Neural crest cell (in vitro differentiated cells): ENCODE data around the gene WDR45. TPM values are rescaled to one million over a fixed set of nuclear protein-coding genes. Genes with fewer than 3 reads are reported as not detected.

Source experiments
- DNase-seq: peaks from one replicate; pipeline ENCODE4 v3.0.0; 2021; ENCODE audit warnings: low read depth, mixed read lengths, low spot score
- H3K27ac Mint-ChIP-seq: one replicate; pipeline ENCODE4 v1.8.0; 2021; ENCODE audit warnings: mild to moderate bottlenecking, mixed read lengths; ENCODE audit not compliant: unreplicated experiment
- H3K27me3 Mint-ChIP-seq: 2 replicates; pipeline ENCODE4 v1.8.0; 2021; ENCODE audit warnings: low read depth, mild to moderate bottlenecking, mixed read lengths
- H3K36me3 Mint-ChIP-seq: 2 replicates; pipeline ENCODE4 v1.8.0; 2021; ENCODE audit warnings: low read depth, mild to moderate bottlenecking, mixed read lengths
- H3K4me1 Mint-ChIP-seq: 2 replicates; pipeline ENCODE4 v1.8.0; 2021; ENCODE audit warnings: mixed read lengths
- H3K4me3 Mint-ChIP-seq: one replicate; pipeline ENCODE4 v1.8.0; 2021; ENCODE audit warnings: mild to moderate bottlenecking, mixed read lengths
- H3K9me3 Mint-ChIP-seq: 2 replicates; pipeline ENCODE4 v1.8.0; 2021; ENCODE audit warnings: mixed read lengths
- CTCF ChIP-seq: fragments of 200-600 bp; sonication (generic); conservative IDR thresholded peaks from 2 replicates; pipeline ENCODE4 v1.5.0; 2021; ENCODE audit warnings: antibody characterized with exemption, mild to moderate bottlenecking
- total RNA-seq: library from RNA; stranded (reverse); gene quantifications from 2 replicates; pipeline ENCODE4 v1.2.1, GENCODE V29; 2021

WDR45 gene
- total RNA-seq, 1 donor from 2014 or later = 29.0 TPM

- peaks cover 9% of the 10 kb centered on the region for H3K4me1 Mint-ChIP-seq
- no peaks in the 10 kb centered on the region for H3K27me3 Mint-ChIP-seq
- no peak overlapping the region for H3K27ac Mint-ChIP-seq
- peaks cover 2% of the 10 kb centered on the region for H3K36me3 Mint-ChIP-seq
- DNase-seq = no peak
- no peak overlapping the region for H3K4me3 Mint-ChIP-seq
- H3K9me3 Mint-ChIP-seq = no peaks in the 10 kb centered on the region
- TF ChIP-seq CTCF = no peak
These were observed 10.6 kb downstream of the WDR45 start for GRCh38 chrX:49069038-49069437.

GRCh38 chrX:49067285-49068120 is 12.2 kb downstream of the WDR45 start:
- H3K9me3 Mint-ChIP-seq = no peaks in the 10 kb centered on the region
- no peak for DNase-seq
- no peak overlapping the region for H3K27ac Mint-ChIP-seq
- H3K4me3 Mint-ChIP-seq = peak overlapping the region; percentile 66
- H3K36me3 Mint-ChIP-seq = peaks cover 2% of the 10 kb centered on the region
- no peaks in the 10 kb centered on the region for H3K27me3 Mint-ChIP-seq
- no peak for TF ChIP-seq CTCF
- no peaks in the 10 kb centered on the region for H3K4me1 Mint-ChIP-seq

GRCh38 chrX:49066690-49067089 is 13.0 kb downstream of the WDR45 start:
- DNase-seq = no peak
- H3K9me3 Mint-ChIP-seq = no peaks in the 10 kb centered on the region
- no peaks in the 10 kb centered on the region for H3K27me3 Mint-ChIP-seq
- no peak for TF ChIP-seq CTCF
- H3K4me1 Mint-ChIP-seq = no peaks in the 10 kb centered on the region
- H3K36me3 Mint-ChIP-seq = no peaks in the 10 kb centered on the region
- no peak overlapping the region for H3K4me3 Mint-ChIP-seq
- H3K27ac Mint-ChIP-seq = no peak overlapping the region

- no peak for TF ChIP-seq CTCF
- Mint-ChIP-seq H3K36me3 (no peaks in the 10 kb centered on the region), H3K27ac (no peak overlapping the region), H3K4me1 (no peaks in the 10 kb centered on the region), H3K27me3 (no peaks in the 10 kb centered on the region), H3K9me3 (no peaks in the 10 kb centered on the region), H3K4me3 (no peak overlapping the region)
- DNase-seq = no peak
These were observed 13.4 kb downstream of the WDR45 start for GRCh38 chrX:49066278-49066677.

GRCh38 chrX:49064735-49065134 is 15.0 kb downstream of the WDR45 start:
- no peak for TF ChIP-seq CTCF
- Mint-ChIP-seq H3K4me1 (no peaks in the 10 kb centered on the region), H3K36me3 (no peaks in the 10 kb centered on the region), H3K4me3 (peak overlapping the region; percentile 54), H3K9me3 (no peaks in the 10 kb centered on the region), H3K27me3 (no peaks in the 10 kb centered on the region), H3K27ac (peak overlapping the region; percentile 57)
- no peak for DNase-seq
